SK-N-SH treated with all-trans-retinoic acid at 6 μM for 48 hours (cell line): ENCODE measurements around the gene FAM171A2.

Experiments
- ATAC-seq: fragments of 200-7000 bp; cut with Tn5 transposase; 3 replicates; pipeline ENCODE4 v1.9.1; 2020; ENCODE audit warnings: mild to moderate bottlenecking, moderate library complexity
- ARNTL ChIP-seq: fragments of 450-650 bp; formaldehyde crosslinking; IDR thresholded peaks from 2 replicates; pipeline ENCODE4 v1.5.0; 2020; ENCODE audit warnings: low read depth, mild to moderate bottlenecking, moderate library complexity, borderline replicate concordance
- BACH2 ChIP-seq: fragments of 250-450 bp; sonication (Bioruptor Pico); IDR thresholded peaks from 2 replicates; pipeline ENCODE4 v1.9.0; 2021; ENCODE audit warnings: mild to moderate bottlenecking, borderline replicate concordance
- CSDC2 ChIP-seq: fragments of 250-450 bp; sonication (Bioruptor Pico); IDR thresholded peaks from 2 replicates; pipeline ENCODE4 v1.5.0; 2020; ENCODE audit warnings: mild to moderate bottlenecking, moderate library complexity
- ESRRG ChIP-seq: fragments of 250-450 bp; sonication (Bioruptor Pico); IDR thresholded peaks from 2 replicates; pipeline ENCODE4 v1.6.1; 2021; ENCODE audit warnings: mild to moderate bottlenecking
- GLIS3 ChIP-seq: fragments of 250-450 bp; sonication (Bioruptor Pico); IDR thresholded peaks from 2 replicates; pipeline ENCODE4 v1.5.0; 2020; ENCODE audit warnings: mild to moderate bottlenecking, moderate library complexity
- ISL1 ChIP-seq: fragments of 250-450 bp; sonication (Bioruptor Pico); IDR thresholded peaks from 2 replicates; pipeline ENCODE4 v2.1.2; 2022; ENCODE audit warnings: mild to moderate bottlenecking, moderate library complexity
- OSR1 ChIP-seq: fragments of 250-450 bp; sonication (Bioruptor Pico); IDR thresholded peaks from 2 replicates; pipeline ENCODE4 v1.8.0; 2022; ENCODE audit warnings: moderate library complexity, mild to moderate bottlenecking, inconsistent platforms
- PPARA ChIP-seq: fragments of 250-450 bp; sonication (Bioruptor Pico); IDR thresholded peaks from 2 replicates; pipeline ENCODE4 v1.5.0; 2020; ENCODE audit warnings: mild to moderate bottlenecking, borderline replicate concordance
- RARB ChIP-seq: fragments of 250-450 bp; sonication (Bioruptor Pico); IDR thresholded peaks from 2 replicates; pipeline ENCODE4 v1.8.0; 2021; ENCODE audit warnings: mild to moderate bottlenecking, moderate library complexity
- SNAI2 ChIP-seq: fragments of 250-450 bp; sonication (Bioruptor Pico); IDR thresholded peaks from 2 replicates; pipeline ENCODE4 v1.5.0; 2020; ENCODE audit warnings: mild to moderate bottlenecking, moderate library complexity
- TCF4 ChIP-seq: fragments of 250-450 bp; sonication (Bioruptor Pico); IDR thresholded peaks from 2 replicates; pipeline ENCODE4 v1.8.0; 2021; ENCODE audit warnings: mild to moderate bottlenecking, moderate library complexity, borderline replicate concordance
- TOX ChIP-seq: fragments of 250-450 bp; sonication (Bioruptor Pico); IDR thresholded peaks from 2 replicates; pipeline ENCODE4 v1.8.0; 2021; ENCODE audit warnings: mild to moderate bottlenecking, moderate library complexity, borderline replicate concordance
- ZC3H10 ChIP-seq: fragments of 250-450 bp; sonication (Bioruptor Pico); IDR thresholded peaks from 2 replicates; pipeline ENCODE4 v1.5.1; 2021; ENCODE audit warnings: mild to moderate bottlenecking, moderate library complexity
- ZFP30 ChIP-seq: fragments of 450-650 bp; formaldehyde crosslinking; IDR thresholded peaks from 2 replicates; pipeline ENCODE4 v1.5.0; 2022; ENCODE audit warnings: mild to moderate bottlenecking, moderate library complexity
- ZNF565 ChIP-seq: fragments of 450-650 bp; formaldehyde crosslinking; conservative IDR thresholded peaks from 2 replicates; pipeline ENCODE4 v1.5.0; 2020; ENCODE audit warnings: low read depth, mild to moderate bottlenecking, moderate library complexity
- ZNF70 ChIP-seq: fragments of 450-650 bp; formaldehyde crosslinking; IDR thresholded peaks from 2 replicates; pipeline ENCODE4 v1.5.0; 2020; ENCODE audit warnings: mild to moderate bottlenecking, moderate library complexity
- TF ChIP-seq, protein P1 (sequence below): fragments of 250-450 bp; sonication (Bioruptor Pico); IDR thresholded peaks from 2 replicates; pipeline ENCODE4 v1.8.0; 2020; ENCODE audit warnings: mild to moderate bottlenecking, moderate library complexity, borderline replicate concordance
- TF ChIP-seq, protein P2 (sequence below): fragments of 250-450 bp; sonication (Bioruptor Pico); IDR thresholded peaks from 2 replicates; pipeline ENCODE4 v1.5.1; 2021; ENCODE audit warnings: mild to moderate bottlenecking, moderate library complexity
- TF ChIP-seq, protein P3 (sequence below): fragments of 250-450 bp; sonication (Bioruptor Pico); IDR thresholded peaks from 2 replicates; pipeline ENCODE4 v1.5.0; 2020; ENCODE audit warnings: mild to moderate bottlenecking, moderate library complexity
- TF ChIP-seq, protein P4 (sequence below): fragments of 250-450 bp; sonication (Bioruptor Pico); IDR thresholded peaks from 2 replicates; pipeline ENCODE4 v1.8.0; 2021; ENCODE audit warnings: low read depth, mild to moderate bottlenecking, moderate library complexity, borderline replicate concordance
- TF ChIP-seq, protein P5 (sequence below): fragments of 250-450 bp; sonication (Bioruptor Pico); IDR thresholded peaks from 2 replicates; pipeline ENCODE4 v1.5.1; 2020; ENCODE audit warnings: low read depth, mild to moderate bottlenecking, moderate library complexity

The FAM171A2 gene

DNA sequence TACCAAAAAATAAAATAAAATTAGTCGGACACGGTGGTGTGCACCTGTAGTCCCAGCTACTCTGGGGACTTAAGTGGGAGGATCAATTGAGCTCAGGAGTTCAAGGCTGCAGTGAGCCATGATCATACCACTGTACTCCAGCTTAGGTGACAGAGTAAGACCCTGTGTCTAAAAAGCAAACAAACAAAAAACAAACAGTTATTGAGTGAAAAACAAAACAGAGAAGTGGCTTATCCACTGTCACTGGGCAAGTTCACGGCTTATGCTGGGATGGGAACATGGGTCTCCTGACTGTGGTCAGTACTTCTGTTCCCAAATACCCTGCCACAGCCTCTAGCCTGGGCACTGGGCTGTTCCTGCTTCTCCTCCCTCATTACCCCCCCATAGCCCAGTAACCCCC is 28.1 kb downstream of the FAM171A2 start:
- no peak for ATAC-seq
- TF ChIP-seq, protein P1, sequence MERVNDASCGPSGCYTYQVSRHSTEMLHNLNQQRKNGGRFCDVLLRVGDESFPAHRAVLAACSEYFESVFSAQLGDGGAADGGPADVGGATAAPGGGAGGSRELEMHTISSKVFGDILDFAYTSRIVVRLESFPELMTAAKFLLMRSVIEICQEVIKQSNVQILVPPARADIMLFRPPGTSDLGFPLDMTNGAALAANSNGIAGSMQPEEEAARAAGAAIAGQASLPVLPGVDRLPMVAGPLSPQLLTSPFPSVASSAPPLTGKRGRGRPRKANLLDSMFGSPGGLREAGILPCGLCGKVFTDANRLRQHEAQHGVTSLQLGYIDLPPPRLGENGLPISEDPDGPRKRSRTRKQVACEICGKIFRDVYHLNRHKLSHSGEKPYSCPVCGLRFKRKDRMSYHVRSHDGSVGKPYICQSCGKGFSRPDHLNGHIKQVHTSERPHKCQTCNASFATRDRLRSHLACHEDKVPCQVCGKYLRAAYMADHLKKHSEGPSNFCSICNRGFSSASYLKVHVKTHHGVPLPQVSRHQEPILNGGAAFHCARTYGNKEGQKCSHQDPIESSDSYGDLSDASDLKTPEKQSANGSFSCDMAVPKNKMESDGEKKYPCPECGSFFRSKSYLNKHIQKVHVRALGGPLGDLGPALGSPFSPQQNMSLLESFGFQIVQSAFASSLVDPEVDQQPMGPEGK (CRISPR knock-in tag): no peak
- TF ChIP-seq GLIS3 (CRISPR knock-in tag): no peak
- TF ChIP-seq, protein P2, sequence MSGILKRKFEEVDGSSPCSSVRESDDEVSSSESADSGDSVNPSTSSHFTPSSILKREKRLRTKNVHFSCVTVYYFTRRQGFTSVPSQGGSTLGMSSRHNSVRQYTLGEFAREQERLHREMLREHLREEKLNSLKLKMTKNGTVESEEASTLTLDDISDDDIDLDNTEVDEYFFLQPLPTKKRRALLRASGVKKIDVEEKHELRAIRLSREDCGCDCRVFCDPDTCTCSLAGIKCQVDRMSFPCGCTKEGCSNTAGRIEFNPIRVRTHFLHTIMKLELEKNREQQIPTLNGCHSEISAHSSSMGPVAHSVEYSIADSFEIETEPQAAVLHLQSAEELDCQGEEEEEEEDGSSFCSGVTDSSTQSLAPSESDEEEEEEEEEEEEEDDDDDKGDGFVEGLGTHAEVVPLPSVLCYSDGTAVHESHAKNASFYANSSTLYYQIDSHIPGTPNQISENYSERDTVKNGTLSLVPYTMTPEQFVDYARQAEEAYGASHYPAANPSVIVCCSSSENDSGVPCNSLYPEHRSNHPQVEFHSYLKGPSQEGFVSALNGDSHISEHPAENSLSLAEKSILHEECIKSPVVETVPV: no peak
- no peak for TF ChIP-seq TCF4 (CRISPR knock-in tag)
- TF ChIP-seq, protein P3, sequence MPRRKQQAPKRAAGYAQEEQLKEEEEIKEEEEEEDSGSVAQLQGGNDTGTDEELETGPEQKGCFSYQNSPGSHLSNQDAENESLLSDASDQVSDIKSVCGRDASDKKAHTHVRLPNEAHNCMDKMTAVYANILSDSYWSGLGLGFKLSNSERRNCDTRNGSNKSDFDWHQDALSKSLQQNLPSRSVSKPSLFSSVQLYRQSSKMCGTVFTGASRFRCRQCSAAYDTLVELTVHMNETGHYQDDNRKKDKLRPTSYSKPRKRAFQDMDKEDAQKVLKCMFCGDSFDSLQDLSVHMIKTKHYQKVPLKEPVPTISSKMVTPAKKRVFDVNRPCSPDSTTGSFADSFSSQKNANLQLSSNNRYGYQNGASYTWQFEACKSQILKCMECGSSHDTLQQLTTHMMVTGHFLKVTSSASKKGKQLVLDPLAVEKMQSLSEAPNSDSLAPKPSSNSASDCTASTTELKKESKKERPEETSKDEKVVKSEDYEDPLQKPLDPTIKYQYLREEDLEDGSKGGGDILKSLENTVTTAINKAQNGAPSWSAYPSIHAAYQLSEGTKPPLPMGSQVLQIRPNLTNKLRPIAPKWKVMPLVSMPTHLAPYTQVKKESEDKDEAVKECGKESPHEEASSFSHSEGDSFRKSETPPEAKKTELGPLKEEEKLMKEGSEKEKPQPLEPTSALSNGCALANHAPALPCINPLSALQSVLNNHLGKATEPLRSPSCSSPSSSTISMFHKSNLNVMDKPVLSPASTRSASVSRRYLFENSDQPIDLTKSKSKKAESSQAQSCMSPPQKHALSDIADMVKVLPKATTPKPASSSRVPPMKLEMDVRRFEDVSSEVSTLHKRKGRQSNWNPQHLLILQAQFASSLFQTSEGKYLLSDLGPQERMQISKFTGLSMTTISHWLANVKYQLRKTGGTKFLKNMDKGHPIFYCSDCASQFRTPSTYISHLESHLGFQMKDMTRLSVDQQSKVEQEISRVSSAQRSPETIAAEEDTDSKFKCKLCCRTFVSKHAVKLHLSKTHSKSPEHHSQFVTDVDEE (CRISPR knock-in tag): no peak

DNA sequence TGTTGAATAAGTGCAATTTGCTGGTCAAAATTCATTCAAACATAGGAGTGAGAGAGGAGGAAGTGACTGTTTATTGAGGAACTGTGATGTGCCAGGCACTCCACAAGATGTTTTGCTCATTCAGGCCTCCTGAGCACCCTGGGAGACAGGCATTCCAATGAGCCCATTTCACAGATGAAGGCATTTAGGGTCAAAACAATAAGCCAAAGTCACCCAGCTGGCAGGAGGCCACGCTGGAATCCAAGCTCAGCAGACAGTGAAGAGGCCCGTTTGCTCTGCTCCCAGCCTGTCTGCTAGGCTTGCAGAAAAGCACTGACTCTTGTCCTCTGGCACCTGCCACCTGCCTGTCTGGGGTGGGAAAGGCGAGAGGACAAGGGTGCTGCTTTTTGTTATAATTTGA is 28.9 kb downstream of the FAM171A2 start:
- no peak for TF ChIP-seq ZNF565 (CRISPR knock-in tag)
- TF ChIP-seq, protein P3 (CRISPR knock-in tag): no peak
- no peak for TF ChIP-seq TOX (CRISPR knock-in tag)
- no peak for TF ChIP-seq OSR1 (CRISPR knock-in tag)
- ATAC-seq: no peak

DNA sequence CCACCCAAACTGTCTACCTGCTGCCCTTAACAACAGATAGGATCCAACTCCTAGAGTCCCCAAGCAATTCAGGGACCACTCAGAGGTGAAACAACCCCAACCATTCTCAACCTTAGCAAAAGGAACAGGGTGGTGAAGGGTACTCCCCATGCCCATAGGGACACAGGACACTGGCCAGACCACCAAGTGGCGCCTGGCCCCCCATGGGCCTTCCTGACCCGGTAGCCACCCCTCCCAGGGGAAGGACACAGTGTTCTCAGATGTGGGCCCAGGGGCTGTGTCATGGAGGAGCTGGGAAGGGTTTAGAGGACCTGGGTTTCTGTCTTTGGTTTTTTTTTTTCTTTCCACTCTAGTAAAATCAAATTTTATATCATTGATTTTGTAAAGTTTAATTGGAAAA is 29.3 kb downstream of the FAM171A2 start:
- TF ChIP-seq ZC3H10 (CRISPR knock-in tag) (no peak), TCF4 (CRISPR knock-in tag) (no peak), SNAI2 (no peak), BACH2 (CRISPR knock-in tag) (no peak), ZNF70 (CRISPR knock-in tag) (no peak), ESRRG (CRISPR knock-in tag) (no peak)
- TF ChIP-seq, protein P4, sequence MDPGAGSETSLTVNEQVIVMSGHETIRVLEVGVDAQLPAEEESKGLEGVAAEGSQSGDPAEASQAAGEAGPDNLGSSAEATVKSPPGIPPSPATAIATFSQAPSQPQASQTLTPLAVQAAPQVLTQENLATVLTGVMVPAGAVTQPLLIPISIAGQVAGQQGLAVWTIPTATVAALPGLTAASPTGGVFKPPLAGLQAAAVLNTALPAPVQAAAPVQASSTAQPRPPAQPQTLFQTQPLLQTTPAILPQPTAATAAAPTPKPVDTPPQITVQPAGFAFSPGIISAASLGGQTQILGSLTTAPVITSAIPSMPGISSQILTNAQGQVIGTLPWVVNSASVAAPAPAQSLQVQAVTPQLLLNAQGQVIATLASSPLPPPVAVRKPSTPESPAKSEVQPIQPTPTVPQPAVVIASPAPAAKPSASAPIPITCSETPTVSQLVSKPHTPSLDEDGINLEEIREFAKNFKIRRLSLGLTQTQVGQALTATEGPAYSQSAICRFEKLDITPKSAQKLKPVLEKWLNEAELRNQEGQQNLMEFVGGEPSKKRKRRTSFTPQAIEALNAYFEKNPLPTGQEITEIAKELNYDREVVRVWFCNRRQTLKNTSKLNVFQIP (CRISPR knock-in tag): no peak
- no peak for ATAC-seq

DNA sequence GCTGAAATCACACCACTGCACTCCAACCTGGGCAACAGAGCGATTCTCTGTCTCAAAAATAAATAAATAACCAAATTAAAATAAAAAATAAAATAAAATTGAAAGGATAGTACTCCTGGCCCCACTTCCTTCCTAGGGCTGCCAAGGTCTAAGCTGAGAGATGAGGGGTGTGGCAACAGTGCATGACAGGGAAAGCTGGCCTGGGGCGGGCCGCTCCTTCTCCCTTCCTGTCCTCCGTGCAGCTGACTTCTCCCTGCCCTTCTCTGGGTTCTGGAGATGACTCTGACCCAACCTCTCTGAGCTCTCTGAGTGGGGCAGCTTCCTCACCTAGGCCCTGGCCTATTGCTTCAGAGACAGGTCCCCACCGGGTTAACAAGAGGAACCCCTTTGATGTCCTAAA is 30.3 kb downstream of the FAM171A2 start:
- ATAC-seq: no peak
- TF ChIP-seq ISL1 (CRISPR knock-in tag) (no peak), PPARA (CRISPR knock-in tag) (no peak), ESRRG (CRISPR knock-in tag) (no peak), ZFP30 (CRISPR knock-in tag) (no peak), ARNTL (CRISPR knock-in tag) (no peak), RARB (CRISPR knock-in tag) (no peak), GLIS3 (CRISPR knock-in tag) (no peak), ZC3H10 (CRISPR knock-in tag) (no peak), TCF4 (CRISPR knock-in tag) (no peak), CSDC2 (no peak)
- TF ChIP-seq, protein P5, sequence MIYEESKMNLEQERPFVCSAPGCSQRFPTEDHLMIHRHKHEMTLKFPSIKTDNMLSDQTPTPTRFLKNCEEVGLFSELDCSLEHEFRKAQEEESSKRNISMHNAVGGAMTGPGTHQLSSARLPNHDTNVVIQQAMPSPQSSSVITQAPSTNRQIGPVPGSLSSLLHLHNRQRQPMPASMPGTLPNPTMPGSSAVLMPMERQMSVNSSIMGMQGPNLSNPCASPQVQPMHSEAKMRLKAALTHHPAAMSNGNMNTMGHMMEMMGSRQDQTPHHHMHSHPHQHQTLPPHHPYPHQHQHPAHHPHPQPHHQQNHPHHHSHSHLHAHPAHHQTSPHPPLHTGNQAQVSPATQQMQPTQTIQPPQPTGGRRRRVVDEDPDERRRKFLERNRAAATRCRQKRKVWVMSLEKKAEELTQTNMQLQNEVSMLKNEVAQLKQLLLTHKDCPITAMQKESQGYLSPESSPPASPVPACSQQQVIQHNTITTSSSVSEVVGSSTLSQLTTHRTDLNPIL: no peak
- TF ChIP-seq, protein P3 (CRISPR knock-in tag): no peak
